Thyroid gland (tissue), 4 donors: ENCODE results near the gene ADCYAP1R1. TPM values are rescaled to one million over a fixed set of nuclear protein-coding genes. Genes with fewer than 3 reads are reported as not detected.

ENCODE experiments used
- DNase-seq, 2 donors: peaks; one replicate each; pipeline ENCODE4 v3.0.0-alpha.2; 2019
- H3K27ac ChIP-seq, 3 donors: fragments of 200-600 bp; sonication (generic); 1 replicate in 2 of 3; 2 replicates in 1 of 3; pipeline ENCODE4 v1.5.1; 2016 to 2019; ENCODE audit warnings: mild to moderate bottlenecking in 1 of 3, moderate library complexity in 1 of 3
- H3K27me3 ChIP-seq: fragments of 200-600 bp; sonication (generic); one replicate; pipeline ENCODE4 v1.5.1; 2019
- H3K36me3 ChIP-seq, 2 donors: fragments of 200-600 bp; sonication (generic); one replicate each; pipeline ENCODE4 v1.5.1; 2016 to 2019
- H3K4me1 ChIP-seq, 2 donors: fragments of 200-600 bp; sonication (generic); one replicate each; pipeline ENCODE4 v1.5.1; 2017 to 2019
- H3K4me3 ChIP-seq, 3 donors: fragments of 200-600 bp; sonication (generic); replicated peaks in 1 of 3; 1 replicate in 2 of 3; 2 replicates in 1 of 3; pipeline ENCODE4 v1.5.1; 2016; ENCODE audit warnings: mild to moderate bottlenecking in 1 of 3
- H3K9me3 ChIP-seq: fragments of 200-600 bp; sonication (generic); one replicate; pipeline ENCODE4 v1.5.1; 2017
- POLR2A ChIP-seq, 2 donors: fragments of 450-650 bp; IDR thresholded peaks; one replicate each; pipeline ENCODE4 v1.6.1; 2017; ENCODE audit warnings: antibody characterized with exemption in 2 of 2, mild to moderate bottlenecking in 2 of 2, moderate library complexity in 1 of 2
- WGBS, 2 donors: methylation state at CpG; one replicate each; pipeline ENCODE4 v1.1.5; 2017; 5-methylcytosine and 5-hydroxymethylcytosine counted together
- intact Hi-C: fragments of 100-400 bp; cut with DNase I; formaldehyde crosslinking; loops from one replicate; pipeline ENCODE4 v1.15.1; 2023
- total RNA-seq, 4 donors: library from RNA; depleted of rRNA; stranded (reverse); fragments of >200 nt; gene quantifications; one replicate each; pipeline ENCODE4 v1.2.3, GENCODE V29; 2016
- TF ChIP-seq, protein P1 (sequence below), 6 experiments: fragments of 200-600 bp in 3 of 6; fragments of 450-650 bp in 3 of 6; sonication (generic) in 3 of 6; IDR thresholded peaks; one replicate each; pipeline ENCODE4 v1.5.1; 2016 to 2019; ENCODE audit warnings: antibody characterized with exemption in 6 of 6, mild to moderate bottlenecking in 2 of 6, inconsistent platforms in 1 of 6, moderate library complexity in 1 of 6

Gene ADCYAP1R1
- total RNA-seq, 4 donors from 2014 or later: 0.27 to 4.6 (median 2.5) TPM

DNA sequence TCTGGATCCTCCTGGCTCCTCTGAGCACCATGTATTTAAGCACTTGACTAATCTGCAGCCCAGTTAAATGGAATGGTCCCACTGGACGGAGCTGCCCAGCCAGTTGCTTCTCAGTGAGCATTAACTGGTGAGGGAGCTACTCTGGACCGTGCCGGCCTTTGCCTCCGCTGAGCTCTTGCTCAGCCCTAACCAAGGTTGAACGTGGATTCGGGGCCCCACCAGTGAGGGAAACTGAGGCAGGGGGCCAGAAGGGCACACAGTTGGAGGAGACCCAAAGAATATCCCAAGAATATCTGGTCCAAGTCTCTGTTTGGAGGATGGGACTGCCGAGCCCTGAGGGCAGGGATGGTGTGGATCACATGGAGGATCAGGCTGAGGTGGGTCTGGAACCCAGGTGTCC lies 13.7 kb downstream of the ADCYAP1R1 start:
- Histone ChIP-seq H3K4me1 (no peaks in the 10 kb centered on the region), H3K27me3 (no peaks in the 10 kb centered on the region), H3K27ac (no peak overlapping the region), H3K9me3 (no peaks in the 10 kb centered on the region), H3K36me3 (no peaks in the 10 kb centered on the region), H3K4me3 (no peak overlapping the region)
- no peak for TF ChIP-seq POLR2A (IDR thresholded peaks at IDR 0.05)
- DNase-seq: no peak
- WGBS, 2 donors: 93 to 94% methylated on average over 7 of the region's 7 CpGs
- intact Hi-C loops: no loop called here

DNA sequence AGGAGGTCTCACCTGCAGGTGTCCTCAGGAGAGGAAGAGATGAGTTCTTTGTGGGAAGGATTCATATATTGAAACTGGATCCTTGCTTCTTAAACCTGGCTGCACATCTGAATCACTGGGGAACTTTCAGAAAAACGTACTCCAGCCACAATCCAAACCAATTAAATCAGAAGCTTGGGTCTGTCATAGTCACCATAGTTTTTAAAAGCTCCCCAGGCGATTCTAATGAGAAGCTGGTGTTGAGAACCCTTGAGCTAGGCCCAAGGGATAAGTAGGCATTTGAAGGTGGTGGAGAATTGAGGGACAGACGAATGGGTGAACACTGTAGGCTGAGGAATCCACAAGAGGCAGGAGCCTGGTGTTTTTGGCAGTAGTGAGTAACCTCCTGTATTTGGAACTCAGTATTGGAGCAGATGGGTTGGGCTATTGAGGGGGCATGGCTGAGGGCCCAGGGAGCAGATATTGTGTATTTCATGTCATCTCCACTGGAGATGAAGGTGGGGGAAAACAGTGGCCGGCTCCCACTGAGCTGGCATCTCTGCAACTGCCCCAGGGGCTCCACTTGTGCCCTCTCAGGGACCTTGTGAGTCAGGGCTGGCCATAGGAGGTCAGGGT lies 14.5 kb downstream of the ADCYAP1R1 start:
- H3K36me3 ChIP-seq: no peaks in the 10 kb centered on the region
- 39 to 56% methylated on average over 3 to 4 of the region's 4 CpGs for WGBS, 2 donors
- H3K27ac ChIP-seq: no peak overlapping the region
- no peak overlapping the region for H3K4me3 ChIP-seq
- TF ChIP-seq, protein P1, sequence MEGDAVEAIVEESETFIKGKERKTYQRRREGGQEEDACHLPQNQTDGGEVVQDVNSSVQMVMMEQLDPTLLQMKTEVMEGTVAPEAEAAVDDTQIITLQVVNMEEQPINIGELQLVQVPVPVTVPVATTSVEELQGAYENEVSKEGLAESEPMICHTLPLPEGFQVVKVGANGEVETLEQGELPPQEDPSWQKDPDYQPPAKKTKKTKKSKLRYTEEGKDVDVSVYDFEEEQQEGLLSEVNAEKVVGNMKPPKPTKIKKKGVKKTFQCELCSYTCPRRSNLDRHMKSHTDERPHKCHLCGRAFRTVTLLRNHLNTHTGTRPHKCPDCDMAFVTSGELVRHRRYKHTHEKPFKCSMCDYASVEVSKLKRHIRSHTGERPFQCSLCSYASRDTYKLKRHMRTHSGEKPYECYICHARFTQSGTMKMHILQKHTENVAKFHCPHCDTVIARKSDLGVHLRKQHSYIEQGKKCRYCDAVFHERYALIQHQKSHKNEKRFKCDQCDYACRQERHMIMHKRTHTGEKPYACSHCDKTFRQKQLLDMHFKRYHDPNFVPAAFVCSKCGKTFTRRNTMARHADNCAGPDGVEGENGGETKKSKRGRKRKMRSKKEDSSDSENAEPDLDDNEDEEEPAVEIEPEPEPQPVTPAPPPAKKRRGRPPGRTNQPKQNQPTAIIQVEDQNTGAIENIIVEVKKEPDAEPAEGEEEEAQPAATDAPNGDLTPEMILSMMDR (IDR thresholded peaks at IDR 0.05): no peak
- TF ChIP-seq POLR2A (IDR thresholded peaks at IDR 0.05): no peak
- intact Hi-C loops: no loop called here
- H3K27me3 ChIP-seq: no peaks in the 10 kb centered on the region
- H3K9me3 ChIP-seq: no peaks in the 10 kb centered on the region
- no peaks in the 10 kb centered on the region for H3K4me1 ChIP-seq
- DNase-seq: peak in 1 of 2 donors; percentile 51

DNA sequence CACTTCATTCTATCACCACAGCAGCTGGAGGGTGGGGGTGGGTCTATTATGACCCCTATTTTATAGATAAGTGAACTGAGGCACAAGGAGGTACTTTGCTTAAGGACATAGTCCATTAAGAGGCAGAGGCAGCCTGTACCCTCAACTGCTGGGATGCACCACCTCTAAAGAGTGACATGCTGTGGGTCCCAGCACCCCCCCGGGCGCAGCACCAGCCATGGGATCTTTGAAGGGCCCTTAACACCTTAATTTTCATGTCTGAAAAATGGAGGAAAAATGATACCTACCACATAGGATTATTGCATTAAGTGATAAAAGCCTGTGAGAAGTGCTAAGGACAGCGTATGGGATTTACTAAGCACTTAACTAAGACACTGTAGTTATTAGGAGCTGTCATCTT lies 15.4 kb downstream of the ADCYAP1R1 start:
- WGBS, 2 donors: 64 to 96% methylated on average over 3 of the region's 3 CpGs

DNA sequence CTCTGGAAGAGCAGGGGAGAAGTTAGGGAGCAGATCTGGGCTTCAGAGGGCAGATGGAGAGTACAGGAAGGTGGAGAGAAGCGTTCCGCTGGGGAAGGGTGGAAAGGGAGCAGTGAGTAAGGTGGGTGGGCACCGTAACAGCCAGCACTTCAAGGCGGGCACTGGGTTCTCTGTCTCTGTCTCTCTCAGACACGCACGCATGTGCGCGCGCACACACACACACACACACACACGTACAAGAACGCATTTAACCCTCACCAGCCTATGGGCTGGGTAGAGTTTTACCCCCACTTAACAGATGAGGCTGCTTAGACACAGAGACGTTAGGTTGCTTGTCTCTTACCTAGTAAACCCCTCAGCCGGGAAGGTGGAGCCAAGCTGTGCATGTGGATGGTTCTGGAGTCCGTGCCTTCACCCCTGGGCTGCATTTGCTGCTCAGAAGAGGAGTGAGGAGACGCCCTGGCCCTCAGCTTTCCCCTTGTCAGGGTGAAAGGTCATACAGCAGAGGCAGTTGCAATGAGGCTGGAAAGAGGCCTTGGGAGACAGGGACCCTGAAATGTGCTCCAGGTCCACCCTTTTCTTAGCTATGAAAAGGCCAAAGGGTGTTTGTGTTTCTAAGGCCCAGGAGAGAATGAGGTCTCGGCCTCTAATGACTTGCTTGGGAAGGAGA lies 16.0 kb downstream of the ADCYAP1R1 start:
- H3K27ac ChIP-seq: no peak overlapping the region
- no peaks in the 10 kb centered on the region for H3K36me3 ChIP-seq
- no peaks in the 10 kb centered on the region for H3K9me3 ChIP-seq
- no peak overlapping the region for H3K4me3 ChIP-seq
- TF ChIP-seq, protein P1 (IDR thresholded peaks at IDR 0.05): no peak
- no peak for TF ChIP-seq POLR2A (IDR thresholded peaks at IDR 0.05)
- 89 to 96% methylated on average over 16 of the region's 16 CpGs for WGBS, 2 donors
- H3K27me3 ChIP-seq: no peaks in the 10 kb centered on the region
- DNase-seq: no peak
- no peaks in the 10 kb centered on the region for H3K4me1 ChIP-seq
- intact Hi-C loops: no loop called here

More for the DNA sequence above, 15.4 kb downstream of the ADCYAP1R1 start:
- Histone ChIP-seq H3K4me1 (no peaks in the 10 kb centered on the region), H3K9me3 (no peaks in the 10 kb centered on the region), H3K27me3 (no peaks in the 10 kb centered on the region), H3K27ac (no peak overlapping the region), H3K4me3 (no peak overlapping the region), H3K36me3 (no peaks in the 10 kb centered on the region)
- TF ChIP-seq, protein P1 (IDR thresholded peaks at IDR 0.05): no peak
- no peak for TF ChIP-seq POLR2A (IDR thresholded peaks at IDR 0.05)
- intact Hi-C loops: no loop called here
- DNase-seq: no peak

DNA sequence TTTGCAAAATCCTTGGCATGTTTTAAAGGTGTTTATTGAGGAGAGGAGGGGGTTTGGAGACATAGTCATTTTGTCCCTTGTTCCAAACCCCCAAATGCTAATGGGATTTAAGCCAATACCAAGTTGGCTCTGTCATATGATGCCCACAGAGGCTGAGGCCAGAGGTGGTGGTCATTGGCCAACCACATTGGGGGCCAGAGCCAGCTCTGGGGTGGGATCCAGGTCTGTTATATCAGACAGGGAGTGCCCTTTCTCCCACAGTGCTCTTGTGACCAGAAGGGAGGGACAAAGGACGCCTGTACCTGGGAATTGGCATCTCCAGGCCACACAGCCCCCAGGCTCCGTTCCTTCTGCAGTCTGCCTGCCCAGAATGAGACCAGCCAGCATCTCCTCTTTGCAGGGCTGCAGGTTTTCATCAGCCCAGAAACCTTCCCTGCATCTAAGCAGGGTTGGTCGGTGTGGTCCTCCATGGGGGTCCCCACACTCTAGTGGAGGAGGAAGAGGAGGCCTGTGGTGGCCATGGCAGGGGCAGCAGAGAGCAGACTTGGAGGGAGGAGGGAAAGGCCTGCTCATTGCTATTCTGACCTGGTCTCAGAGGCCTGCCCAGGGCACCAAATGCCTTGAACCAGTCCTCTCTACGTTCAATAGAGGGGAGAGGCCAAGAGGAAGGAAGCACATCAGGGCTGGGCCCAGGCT lies 17.9 kb downstream of the ADCYAP1R1 start:
- Histone ChIP-seq H3K36me3 (no peaks in the 10 kb centered on the region), H3K9me3 (no peaks in the 10 kb centered on the region), H3K27ac (no peak overlapping the region), H3K4me3 (no peak overlapping the region), H3K4me1 (no peaks in the 10 kb centered on the region), H3K27me3 (no peaks in the 10 kb centered on the region)
- TF ChIP-seq, protein P1 (IDR thresholded peaks at IDR 0.05): no peak
- intact Hi-C loops: no loop called here
- WGBS, 2 donors: 88 to 96% methylated on average over 3 to 4 of the region's 4 CpGs
- no peak for DNase-seq
